Panc1 (cell line): ENCODE results near the gene CEP170B.

Source experiments
- CTCF ChIP-seq: fragments of 450-650 bp; IDR thresholded peaks from 2 replicates; pipeline ENCODE4 v1.5.1; 2017; ENCODE audit warnings: mild to moderate bottlenecking
- POLR2AphosphoS5 ChIP-seq: IDR thresholded peaks from 2 replicates; pipeline ENCODE4 v1.6.1; 2012; ENCODE audit warnings: mild to moderate bottlenecking, low read depth, low read length, moderate library complexity
- REST ChIP-seq, 2 experiments: IDR thresholded peaks; 2 replicates each; pipeline ENCODE4 v1.6.1; 2011 to 2012; ENCODE audit warnings: low read depth in 2 of 2, control low read depth in 1 of 2, low read length in 1 of 2, mild to moderate bottlenecking in 1 of 2, moderate library complexity in 1 of 2; ENCODE audit not compliant: insufficient read depth in 1 of 2

- TF ChIP-seq CTCF (no peak), POLR2AphosphoS5 (no peak), REST (IDR thresholded peaks at IDR 0.05; ENCODE audit: insufficient read depth in 1 of 2, low read depth in 2 of 2, low read length in 1 of 2) (no peak)
These were observed 59.5 kb downstream of the CEP170B start, which contains the start of gene PLD4 for GRCh38 chr14:104924421-104925213.
